ENCODE measurements around the gene SDK1.

SDK1 gene

DNA sequence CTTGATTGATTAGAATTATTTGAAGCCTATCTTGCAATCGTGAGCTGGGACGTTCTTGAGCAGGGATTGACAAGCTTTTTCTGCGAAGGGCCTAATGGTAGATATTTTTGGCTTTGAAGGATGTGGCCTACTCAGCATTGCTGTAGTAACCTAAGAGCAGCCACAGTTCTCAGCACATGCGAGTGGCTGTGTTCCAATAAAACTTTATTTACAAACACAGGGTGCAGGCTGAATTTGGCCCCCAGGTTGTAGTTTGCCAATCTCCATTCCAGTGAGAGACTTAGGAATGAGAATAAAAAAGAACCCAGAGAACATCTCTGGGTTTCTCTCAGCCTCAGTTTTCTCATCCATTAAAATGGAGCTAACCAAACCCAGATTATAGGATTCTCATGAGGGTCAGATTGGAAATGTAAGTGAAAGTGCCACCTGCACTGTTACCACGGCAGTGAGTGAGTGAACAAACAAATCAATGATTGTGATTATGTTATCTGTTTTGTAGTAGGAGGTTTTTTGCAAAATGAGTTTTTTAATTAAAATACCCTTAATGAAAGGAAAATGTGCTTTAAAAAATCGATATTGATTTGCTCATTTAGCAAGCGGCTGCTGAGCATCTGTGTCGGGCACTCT is 664.0 kb downstream of the SDK1 start:
- no peak for DNase-seq

DNA sequence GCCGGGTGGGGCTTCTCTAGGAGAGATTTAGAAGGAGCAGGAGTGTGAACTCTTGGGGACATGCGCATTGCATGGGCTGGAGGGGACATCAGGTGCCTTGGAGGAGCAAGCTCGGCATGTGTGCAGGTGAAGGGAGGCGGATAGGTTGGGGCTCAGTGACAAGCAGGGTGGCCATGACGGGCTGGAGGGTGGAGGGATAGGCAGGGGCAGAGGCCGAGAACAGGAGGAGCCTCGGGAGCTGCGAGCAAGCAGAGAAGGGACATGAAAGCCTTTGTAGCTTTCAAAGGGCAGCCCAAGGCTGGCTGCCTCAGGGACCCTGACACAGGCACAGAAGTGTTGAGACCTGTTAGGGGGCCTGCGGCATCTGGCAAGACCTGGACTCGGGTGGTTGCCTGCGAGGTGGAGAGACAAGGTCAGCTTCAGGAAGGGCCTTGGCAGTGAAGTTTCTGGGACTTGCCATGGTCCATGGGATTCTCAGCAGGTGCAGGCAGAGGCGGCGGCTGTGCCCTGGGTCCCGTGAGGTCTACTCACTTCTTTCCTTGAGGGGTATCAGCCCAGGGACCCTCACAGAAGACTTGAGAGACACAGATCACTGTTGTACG is 664.8 kb downstream of the SDK1 start:
- no peak for DNase-seq

DNA sequence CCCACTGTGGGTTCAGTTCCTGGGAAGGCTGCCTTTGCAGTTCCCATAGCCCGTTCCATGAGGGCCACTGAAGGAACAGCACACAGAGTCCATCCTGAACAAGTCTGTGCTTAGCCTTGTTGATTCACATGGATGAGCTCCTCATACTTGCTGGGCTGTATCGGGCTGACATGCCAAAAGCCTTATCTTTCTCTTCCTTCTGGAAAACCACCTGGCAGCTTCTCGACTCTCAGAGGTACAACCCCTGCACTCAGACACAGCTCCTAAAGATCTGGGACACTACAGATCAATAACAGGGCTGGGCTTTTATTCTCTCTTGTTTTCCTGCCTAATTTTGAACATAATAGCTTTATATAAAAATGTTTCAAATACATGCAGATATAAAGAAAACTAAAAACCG is 667.2 kb downstream of the SDK1 start:
- no peak for DNase-seq

DNA sequence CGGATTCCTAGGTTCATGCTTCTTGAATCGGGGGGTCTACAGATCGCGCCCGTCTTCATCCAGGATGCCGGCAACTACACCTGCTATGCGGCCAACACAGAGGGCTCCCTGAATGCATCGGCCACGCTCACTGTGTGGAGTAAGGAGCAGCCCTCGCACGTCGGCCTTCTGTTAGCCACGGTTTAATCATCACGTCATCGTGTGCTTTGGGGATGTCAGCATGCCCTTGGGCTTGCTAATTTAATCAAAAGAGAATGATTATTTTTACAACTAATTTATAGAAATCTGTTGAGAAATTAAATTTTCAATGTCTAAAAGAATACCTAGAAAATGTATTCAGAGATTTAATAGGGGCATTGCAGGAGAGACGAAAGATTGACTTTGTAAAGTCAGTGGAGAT is 668.2 kb downstream of the SDK1 start:
- no peak for DNase-seq

DNA sequence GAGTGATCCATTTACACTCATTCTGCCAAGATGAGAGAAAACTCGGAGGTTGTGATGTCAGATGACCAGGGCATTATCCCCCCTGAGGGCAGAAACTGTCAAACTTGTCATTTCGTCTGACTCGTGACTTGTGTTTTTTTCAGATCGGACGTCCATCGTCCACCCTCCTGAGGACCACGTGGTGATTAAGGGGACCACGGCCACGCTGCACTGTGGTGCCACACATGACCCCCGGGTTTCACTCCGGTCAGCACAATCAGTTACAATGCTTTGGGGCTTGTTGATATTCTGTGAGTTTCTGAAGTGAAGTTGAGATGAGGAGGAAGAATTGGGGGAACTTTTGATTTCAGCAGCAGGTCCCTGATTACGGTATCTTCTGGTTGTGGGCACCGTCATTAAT is 670.3 kb downstream of the SDK1 start:
- DNase-seq, result no peak

DNA sequence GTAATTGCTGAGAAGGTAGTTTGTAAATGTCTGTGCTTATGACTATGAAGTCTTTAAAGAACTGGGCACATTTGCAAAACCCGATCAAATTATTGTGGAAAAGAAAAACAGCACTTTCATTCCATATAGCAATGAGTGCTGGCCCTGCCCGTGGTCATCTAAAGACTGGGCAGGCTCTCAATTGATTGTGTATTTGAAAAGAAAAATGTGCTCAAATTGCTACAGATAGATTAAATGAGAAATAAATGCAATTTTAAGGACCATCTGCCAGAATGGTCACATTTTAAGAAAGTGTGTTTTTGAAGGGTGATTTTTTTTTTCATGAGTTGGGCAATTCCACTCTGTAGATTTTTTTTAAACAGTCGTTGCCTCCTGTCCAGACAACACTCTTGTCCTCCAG is 672.2 kb downstream of the SDK1 start:
- no peak for DNase-seq

DNA sequence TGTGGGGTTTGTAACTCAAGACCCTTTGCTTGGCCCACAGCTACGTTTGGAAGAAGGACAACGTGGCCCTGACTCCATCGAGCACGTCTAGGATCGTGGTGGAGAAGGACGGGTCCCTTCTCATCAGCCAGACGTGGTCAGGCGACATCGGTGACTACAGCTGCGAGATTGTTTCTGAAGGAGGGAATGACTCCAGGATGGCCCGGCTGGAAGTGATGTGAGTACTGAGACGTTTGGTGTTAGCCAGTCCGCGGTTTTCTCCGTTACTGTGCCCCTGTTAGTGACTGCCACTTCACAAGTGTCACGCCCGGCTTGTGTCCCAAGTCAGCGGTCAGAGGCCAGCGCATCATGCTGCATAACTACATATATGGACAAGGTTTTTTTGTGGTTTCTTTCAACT is 673.3 kb downstream of the SDK1 start:
- DNase-seq, result no peak

DNA sequence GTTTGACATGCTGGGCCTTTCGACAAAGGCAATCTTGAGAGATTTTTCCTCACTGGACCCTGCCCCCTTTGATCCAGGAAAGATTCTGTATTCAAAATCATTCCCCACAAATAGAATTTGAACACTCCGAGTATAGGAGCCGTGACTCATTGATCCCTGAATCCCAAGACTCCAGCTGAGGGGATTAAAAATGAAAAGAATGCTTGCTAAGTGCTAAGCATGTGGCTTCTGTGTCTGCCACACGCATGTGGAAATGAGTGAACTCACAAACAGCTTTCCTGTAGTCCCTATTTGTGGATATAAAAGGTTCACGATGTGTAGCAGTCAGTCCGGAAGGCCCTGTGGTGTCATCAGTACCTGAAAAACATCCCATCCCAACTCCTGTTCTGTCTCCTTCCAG is 674.3 kb downstream of the SDK1 start:
- no peak for DNase-seq

DNA sequence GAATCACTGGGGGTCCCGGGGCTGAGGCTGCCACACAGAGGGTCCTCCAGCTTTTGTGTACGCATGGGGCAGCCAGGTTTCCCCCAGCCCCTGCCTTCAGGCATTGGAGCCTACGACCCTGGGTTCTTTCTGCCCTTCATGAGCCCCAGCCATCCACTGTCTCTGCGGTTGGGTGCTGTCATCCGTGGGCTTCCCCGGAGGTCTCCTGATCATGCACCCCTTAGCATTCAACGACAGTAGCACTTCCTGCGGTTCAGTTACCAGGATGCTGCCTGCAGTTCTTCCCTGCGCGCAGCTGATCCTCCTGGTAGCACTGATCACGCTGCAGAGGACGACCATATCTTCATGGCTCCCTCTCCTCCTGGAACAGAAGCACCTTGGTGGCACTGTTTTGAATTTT is 676.3 kb downstream of the SDK1 start:
- DNase-seq, result no peak

DNA sequence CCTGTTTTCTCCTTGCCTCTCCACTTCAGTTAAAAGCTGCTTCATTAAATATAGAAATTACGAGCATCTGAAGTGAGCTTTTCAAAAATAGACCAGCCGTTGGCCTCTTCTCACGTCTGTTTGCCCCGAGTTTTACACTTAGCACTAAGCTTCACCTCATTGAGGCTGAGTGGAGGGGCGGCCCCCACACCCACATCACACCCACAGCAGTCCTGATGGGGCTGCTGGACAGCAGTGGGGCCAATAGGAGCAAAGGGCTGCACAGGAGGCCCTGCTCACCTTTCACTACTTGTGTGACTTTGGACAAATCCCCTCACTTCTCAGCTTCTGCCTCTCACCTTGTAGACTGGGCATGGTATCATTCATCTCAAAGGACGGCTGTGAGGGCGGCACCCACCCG is 677.8 kb downstream of the SDK1 start:
- DNase-seq, result no peak

DNA sequence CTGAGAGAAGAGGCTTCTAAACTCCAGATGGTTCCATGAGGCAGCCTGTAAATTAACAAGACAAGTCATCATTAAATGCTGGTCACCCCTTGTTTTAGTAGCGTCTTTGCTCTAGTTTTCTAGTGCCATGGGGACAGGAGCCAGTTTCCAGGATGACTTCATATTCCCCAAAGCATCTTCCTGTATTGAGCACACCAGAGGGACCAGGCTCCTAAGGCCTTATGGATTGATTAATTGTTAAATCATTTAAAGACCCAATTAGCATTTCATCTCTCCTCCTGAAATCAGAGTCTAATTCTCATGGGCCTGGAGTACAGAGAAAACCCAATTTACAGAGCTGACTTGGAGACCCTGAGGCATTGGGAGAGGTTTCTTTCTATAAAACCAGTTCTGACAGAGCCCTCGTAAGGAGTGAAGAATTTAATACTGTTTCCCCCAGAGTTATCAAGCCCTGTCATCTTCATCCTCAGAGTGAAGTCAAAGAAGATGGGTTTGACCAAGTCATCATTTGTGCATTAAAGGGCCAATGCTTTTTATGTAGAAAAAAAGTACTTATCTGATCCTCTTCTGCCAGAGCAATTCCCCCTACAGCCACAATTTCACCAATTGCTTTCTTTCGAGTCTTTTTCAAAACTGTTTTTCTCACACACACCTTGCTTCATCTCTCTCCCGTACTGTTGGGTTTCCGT is 678.7 kb downstream of the SDK1 start:
- DNase-seq, result no peak

DNA sequence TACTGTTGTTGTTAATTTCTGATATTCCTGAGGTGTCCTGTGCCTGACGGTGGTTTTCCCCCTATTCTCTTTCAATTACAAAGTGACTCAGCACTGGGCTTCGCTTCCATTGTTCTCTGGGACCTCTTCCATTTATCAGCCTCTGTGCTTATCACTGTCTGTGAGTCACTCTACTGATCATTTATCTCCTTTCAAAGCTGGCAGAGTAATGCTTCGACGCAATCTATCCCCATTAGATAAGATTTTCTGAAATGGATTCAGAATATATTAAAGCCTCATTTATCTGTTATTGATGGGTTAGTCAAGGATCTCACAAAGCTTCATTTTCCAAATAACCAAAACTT is 679.2 kb downstream of the SDK1 start:
- no peak for DNase-seq

DNA sequence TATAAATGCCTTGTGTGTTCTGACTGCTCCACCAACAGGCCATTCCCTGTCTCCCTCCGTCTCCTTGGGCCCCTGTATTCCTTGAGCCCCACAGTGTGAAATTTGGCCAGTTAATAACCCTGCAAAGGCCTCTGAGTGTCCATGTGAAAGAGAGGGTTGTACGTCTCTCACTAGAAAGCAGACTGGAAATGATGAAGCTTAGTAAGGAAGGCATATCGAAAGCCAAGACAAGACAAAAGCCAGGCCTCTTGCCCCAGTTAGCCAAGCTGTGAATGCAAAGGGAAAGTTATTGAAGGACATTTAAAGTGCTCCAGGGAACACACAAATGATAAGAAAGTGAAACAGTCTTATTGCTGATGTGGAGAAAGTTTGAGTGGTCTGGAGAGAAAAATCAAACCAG is 680.2 kb downstream of the SDK1 start:
- DNase-seq, result no peak

DNA sequence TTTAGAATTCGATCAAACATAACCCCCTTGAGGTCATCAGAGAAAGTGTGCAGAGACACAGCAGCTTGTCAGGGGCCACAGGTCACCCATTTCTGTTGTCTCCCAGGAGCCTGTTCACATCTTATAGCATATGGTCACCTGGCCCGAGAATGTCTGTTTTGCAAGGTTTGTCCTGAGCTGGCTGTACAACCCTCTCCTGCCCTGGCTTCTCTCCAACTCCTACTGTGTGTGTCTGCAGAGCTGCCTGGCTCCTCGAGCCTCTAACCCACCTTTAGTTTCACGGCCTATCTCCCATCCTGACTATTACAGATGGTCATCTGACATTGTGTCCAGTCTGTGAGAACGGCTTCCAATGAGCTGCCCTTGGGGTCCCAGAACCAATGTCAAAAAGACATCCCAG is 683.4 kb downstream of the SDK1 start:
- no peak for DNase-seq

DNA sequence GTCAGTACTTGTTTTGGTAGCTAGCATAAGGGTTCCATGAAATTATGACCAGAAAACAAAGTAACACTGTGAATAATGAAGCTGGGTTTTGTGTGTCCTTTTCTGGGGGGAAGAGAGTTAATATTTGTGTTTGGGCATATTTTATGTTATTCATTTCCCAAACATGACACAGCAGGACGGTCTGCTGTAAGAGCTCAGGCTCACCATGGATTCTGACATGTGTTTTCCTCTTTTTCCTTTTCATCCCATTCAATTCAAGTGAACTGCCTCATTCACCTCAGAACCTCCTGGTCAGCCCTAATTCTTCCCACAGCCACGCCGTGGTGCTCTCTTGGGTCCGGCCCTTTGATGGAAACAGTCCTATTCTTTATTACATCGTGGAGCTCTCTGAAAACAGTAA is 685.9 kb downstream of the SDK1 start:
- DNase-seq, result no peak

DNA sequence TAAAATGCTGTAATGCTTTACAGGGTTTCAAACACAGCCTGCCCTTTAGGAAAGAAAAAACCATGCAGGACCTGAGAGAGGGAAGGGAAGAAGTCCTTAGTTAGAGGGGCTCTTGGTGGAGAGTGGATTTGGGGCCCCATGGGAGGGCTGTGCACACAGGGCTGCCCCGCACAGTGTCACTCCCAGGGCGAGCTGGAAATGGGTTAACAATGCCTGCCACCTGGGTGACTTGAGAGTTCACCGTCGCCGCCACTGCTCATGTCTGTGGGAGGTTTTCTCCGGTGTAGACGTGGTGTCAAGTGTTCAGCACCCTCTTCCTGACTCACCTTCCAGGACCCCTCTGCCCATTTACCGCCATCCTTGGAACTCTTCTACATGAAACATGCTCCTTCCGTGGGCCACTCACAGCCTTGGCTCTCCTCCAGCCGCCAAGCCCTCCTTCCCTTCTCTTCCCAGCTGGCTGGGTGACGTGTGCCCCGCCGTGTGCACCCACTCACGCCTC is 686.4 kb downstream of the SDK1 start:
- DNase-seq, result no peak

DNA sequence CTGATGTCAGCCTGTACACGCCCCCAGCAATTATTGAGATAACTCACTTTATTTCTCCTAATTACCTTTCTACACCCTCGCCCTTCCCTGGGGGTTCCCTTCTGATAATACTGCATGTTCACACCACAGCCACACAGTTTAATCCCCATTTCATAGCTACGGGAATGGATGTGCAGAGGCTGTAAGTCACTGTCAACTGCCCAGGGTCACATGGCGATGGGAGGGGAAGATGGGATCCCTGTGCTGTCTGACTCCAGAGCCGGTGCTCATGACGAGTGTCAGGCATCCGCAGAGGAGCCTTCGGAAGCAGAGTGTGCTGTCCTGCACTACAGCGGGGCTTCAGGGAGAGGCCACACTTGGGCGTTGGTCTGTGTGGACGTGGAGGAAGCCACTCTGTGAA is 688.7 kb downstream of the SDK1 start:
- DNase-seq, result no peak

DNA sequence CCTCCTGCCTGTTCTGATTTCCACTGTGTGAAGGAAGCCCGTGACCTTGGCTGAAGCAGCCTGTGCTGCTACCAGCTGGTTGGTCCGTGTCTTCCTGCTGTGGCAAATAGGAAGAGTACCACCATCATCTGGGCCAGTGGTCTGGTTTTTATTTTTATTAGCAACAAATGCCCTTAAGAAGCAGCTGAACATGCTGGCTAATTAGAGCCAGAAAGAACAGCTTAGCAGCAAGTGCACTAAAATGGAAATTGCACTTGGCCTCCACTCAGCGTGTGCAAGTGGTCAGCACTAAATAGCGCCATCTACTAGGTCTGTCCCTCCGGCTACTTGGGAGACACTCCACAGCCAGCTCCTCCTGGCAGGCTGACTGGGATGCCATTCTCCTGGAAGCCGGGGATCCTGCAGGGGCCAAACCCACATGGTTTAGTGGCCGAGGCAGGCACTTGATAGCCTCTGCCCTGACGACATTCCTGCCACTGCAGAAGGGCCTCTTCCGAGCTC is 690.7 kb downstream of the SDK1 start:
- DNase-seq, result no peak

DNA sequence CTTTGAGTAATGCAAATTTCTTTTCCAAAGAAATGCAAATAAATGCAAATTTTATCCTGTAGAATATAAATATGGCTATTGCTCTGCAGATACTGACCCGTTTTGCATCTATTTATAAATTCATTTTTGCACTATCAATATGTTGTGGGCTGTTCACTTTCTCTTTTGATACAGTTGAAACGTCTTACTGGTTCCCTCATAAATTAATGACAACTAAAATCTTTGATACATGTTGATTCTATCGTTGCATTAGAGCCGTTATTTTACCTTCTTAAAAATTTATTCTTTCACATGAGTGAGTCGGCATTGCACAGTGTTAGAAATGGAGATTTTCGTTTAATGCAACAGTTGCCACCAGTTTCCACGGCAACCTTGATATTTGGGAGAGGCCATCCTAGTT is 691.8 kb downstream of the SDK1 start:
- DNase-seq, result no peak

DNA sequence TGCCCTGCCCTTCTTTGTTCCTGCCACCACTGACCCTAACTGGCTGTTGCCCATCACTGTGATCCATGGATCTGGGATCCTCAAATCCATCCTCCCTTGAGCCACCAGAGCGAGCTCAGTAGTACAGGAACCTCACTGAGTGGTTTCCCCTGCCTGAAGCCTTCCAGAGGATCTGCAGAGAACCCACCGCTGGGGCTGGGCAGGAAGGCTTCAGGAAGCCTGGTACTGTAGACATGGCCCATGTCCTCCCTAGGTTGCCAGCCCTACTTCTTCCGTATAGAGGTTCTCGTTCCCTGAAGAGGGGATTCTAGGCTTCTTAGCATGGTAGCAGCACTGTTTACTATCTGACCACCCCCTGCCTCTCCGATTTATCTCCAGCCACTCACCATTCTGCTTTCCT is 693.7 kb downstream of the SDK1 start:
- DNase-seq, result no peak

DNA sequence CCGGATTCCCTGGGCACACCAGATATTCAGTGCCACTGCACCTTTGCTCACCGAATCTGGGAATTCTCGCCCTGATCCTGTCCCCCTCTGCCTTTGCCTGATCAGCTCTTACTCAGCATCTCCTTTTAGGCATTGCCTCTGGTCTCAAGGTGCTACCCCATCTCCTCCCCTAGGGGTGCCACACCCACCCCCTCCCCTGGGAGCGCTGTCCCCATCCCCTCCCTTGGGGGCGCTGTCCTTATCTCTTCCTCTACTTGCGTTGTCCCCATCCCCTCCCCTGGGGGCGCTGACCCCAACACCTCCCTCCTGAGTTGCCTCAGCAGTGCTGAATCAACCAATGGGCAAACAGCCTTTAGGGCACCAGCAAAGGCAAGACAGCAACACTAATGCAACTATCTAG is 694.1 kb downstream of the SDK1 start:
- no peak for DNase-seq

DNA sequence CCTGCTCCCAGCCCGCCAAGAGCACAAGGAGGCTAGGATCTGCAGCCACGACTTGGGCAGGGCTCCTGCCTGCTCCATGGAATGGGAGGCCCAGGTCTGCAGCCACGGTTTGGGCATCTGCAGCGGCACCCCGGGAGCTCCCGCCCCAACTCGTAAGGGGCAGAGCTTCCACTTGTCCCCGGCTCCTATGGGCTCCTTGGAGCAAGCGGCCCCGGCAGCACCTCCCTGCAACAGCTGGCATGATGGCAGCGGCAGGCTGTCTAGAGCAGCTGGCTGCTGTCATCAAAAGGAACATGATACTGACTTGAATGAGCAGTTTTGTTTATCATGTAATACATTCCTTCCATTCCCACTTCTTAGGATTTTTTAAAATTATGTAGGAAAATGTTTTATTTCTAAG is 697.0 kb downstream of the SDK1 start:
- DNase-seq, result no peak

DNA sequence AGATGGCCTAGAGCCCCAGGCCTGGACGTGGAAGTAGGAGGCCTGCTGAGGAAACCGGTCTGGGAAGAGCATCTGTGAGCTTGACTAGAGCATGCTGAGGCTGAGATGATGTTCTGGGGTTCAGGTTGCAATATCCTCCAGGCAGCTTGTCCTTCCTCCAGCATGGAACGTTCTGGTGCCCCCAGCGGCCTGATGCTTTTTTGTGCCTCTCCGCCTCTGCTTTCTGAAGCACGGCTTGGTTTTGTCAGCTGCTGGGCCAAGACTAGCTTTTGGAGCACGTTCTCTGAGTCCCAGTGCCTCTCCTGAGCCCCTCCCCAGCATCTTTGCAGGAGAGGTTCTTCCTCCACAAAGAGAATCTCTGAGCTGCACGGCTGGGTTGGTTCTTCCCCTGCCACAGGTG is 699.1 kb downstream of the SDK1 start:
- DNase-seq, result no peak

DNA sequence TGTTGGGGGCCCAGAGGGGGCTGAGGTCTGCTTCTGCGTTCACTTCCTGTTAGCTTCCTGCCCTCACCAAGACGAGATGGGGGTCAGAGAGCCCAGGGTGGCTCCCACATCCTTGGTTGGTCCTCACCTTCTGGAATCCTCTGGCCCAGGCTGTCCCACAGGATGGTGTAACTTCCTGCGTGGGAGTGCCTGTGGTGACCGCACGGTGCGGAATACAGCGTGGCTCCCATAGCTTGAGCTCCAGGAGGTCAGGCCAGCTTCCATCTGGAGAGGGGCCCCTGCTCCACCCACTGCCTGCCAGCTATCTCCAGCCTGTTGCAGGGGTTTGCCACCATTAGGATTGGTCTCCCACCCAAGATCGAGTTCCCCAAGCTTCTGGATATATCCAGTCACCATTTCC is 699.9 kb downstream of the SDK1 start:
- no peak for DNase-seq

DNA sequence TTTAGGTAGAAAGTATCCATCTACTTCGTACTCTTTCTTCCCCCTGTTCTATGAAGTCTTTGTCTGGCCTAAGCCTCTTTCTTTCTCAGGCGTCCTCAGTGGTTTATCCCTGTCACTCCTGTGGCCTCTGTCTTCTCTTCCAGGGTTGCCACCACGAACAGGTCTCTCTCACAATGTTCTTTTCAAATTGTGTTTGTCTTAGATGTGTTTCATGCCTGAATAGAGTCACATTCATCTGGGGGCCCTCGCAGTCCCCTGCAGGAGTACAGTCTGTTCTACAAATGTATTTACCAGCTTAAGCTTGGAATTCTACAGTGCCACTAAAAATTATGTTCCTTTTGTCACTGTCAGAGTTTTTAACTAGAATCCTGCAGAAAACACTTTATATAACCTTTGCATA is 700.7 kb downstream of the SDK1 start:
- DNase-seq, result no peak

Measured in activated naive CD4-positive, alpha-beta T cell treated with Interleukin-2 at 50 U/mL for 16 hours (primary cell).